Activated CD4-positive, alpha-beta T cell treated with anti-CD3 and anti-CD28 coated beads for 1 hour (primary cell): ENCODE results near the gene PACRG.

ENCODE experiments used
- DNase-seq: peaks from one replicate; pipeline ENCODE4 v3.0.0-alpha.2; 2020

Gene PACRG

GRCh38 chr6:163152701-163153100 lies 424.9 kb downstream of the PACRG start:
- DNase-seq, result no peak

GRCh38 chr6:163159110-163159509 lies 431.3 kb downstream of the PACRG start:
- DNase-seq, result no peak

- DNase-seq, result no peak
These were observed 431.9 kb downstream of the PACRG start for GRCh38 chr6:163159689-163160088.

GRCh38 chr6:163162007-163162873 lies 434.5 kb downstream of the PACRG start:
- DNase-seq, result no peak

- no peak for DNase-seq
These were observed 435.1 kb downstream of the PACRG start for GRCh38 chr6:163162874-163163213.

- no peak for DNase-seq
These were observed 436.6 kb downstream of the PACRG start for GRCh38 chr6:163164175-163164900.

- no peak for DNase-seq
These were observed 437.6 kb downstream of the PACRG start for GRCh38 chr6:163165155-163165910.

- no peak for DNase-seq
These were observed 438.1 kb downstream of the PACRG start for GRCh38 chr6:163165922-163166321.

GRCh38 chr6:163166507-163166906 lies 438.7 kb downstream of the PACRG start:
- DNase-seq, result no peak

GRCh38 chr6:163169521-163169920 lies 441.7 kb downstream of the PACRG start:
- no peak for DNase-seq

- no peak for DNase-seq
These were observed 442.6 kb downstream of the PACRG start for GRCh38 chr6:163170294-163170883.

- no peak for DNase-seq
These were observed 446.0 kb downstream of the PACRG start for GRCh38 chr6:163173741-163174140.

GRCh38 chr6:163175301-163175700 lies 447.5 kb downstream of the PACRG start:
- no peak for DNase-seq

GRCh38 chr6:163176097-163176496 lies 448.3 kb downstream of the PACRG start:
- DNase-seq, result no peak

- DNase-seq, result no peak
These were observed 449.2 kb downstream of the PACRG start for GRCh38 chr6:163177007-163177406.

GRCh38 chr6:163177892-163178420 lies 450.2 kb downstream of the PACRG start:
- no peak for DNase-seq

- no peak for DNase-seq
These were observed 451.3 kb downstream of the PACRG start for GRCh38 chr6:163179061-163179460.

- DNase-seq, result no peak
These were observed 451.9 kb downstream of the PACRG start for GRCh38 chr6:163179721-163180120.

- DNase-seq, result no peak
These were observed 453.2 kb downstream of the PACRG start for GRCh38 chr6:163180874-163181541.

- no peak for DNase-seq
These were observed 453.9 kb downstream of the PACRG start for GRCh38 chr6:163181666-163182180.

GRCh38 chr6:163182696-163183095 lies 454.9 kb downstream of the PACRG start:
- DNase-seq, result no peak

- no peak for DNase-seq
These were observed 456.0 kb downstream of the PACRG start for GRCh38 chr6:163183806-163184205.
